ENCODE results near the gene SSBP4.
"Not testable (repeated sequence)": the region's sequence is repeated elsewhere in the genome, so short reads cannot be mapped to it uniquely, and the experiment has no call there.

Gene SSBP4

DNA sequence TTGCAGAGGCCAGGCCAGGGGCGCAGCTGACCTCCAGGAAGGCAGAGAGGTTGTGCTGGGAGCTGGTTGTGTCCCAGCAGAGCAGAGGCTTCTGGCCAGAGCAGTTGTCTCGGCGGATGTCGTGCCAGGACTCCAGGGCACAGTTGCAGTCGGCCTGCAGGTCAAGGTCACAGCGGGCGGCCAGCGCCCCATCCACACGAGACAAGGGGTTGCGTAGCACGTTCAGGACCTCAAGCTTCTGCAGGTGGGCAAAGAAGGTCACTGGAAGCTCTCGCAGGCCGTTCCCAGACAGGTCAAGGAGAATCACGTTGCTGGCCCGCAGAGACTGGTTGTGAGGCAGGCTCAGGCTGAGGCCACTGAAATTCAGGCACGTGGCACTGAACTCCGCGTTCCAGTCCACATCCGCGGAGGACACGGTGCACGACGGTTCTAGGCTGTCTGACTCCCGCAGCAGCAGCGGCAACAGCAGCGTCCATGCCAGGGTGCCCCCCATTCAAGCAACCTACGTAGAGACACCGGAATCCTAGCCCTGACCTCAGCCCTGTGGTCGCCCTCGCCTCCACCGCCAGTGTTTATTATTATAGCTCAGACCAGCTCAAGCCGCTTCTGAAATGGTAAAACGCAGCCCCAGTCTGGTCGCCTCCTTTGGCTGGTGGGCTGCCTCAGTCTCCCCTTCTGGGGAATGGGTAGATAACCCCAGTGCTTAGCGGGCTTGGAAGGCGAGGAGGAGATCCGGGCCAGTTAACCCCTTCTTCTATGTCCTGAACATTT lies 22.5 kb upstream of the SSBP4 start:
- DNase-seq, result no peak

DNA sequence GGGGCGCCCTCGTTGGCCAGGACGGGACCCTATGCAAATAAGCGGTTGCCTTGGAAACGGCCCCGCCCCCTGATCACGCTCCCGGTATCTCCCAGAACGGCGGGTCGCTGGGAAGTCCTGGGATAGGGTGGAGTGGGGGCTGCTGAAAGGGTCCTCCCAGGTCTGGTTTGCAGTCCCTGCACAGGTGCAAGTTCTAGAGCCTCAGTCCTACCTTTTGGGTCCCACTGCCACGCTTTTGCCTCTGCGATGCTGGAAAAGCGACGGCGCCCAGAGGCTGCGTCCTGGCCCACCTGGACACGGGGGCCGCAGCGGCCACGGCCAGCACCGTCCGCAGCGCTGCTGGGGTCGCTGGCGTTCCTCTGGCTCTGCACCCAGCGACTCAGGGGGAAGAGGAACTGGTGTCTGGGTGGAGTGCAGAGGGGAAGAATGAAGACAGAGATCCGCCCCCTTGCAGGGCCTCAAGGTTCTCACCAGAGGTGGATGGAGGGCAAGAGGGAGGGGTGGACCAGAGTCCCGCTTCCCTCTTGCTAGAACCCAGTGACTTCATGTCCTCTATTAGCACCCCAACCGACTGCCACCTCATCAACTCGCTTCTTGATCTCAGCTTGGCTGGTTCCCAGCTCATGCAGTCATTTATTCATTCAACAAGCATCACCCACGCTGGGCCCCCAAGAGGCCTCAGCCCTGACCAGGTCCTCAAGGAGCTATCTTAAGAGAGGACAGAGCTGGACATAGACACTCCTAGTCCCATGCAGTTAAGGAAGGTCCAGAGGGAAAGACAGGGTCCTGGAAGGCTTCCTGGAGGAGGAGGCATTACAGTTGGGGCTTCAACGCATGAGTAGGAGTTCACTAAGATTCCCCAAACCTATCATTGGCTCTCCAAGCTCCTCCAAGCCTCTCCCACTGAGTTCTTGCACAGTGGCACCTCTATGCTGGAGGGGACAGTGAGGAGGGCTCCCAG lies 21.7 kb upstream of the SSBP4 start, which contains the start of gene LRRC25:
TSS of gene LRRC25 (minus strand) at position 381 of the 961 bp plus-strand sequence. CDS start 659 bp downstream, outside the sequence.
- no peak for DNase-seq

DNA sequence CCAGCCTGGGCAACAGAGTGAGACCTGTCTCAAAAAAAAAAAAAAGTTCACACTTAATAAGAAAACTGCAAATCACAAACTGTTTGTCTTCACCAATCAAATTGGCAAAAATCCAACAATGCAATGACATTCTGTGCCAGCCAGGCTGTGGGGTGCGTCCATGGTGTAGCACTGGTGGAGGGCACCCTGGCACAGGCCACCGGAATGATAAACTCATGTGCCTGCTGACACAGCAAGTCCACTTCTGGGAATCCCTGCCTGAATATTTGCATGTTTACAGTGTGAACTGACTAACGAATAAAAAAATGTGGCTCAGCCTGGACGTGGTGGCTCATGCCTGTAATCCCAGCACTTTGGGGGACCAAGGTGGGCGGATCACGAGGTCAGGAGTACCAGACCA lies 20.2 kb upstream of the SSBP4 start:
- DNase-seq, result no peak

DNA sequence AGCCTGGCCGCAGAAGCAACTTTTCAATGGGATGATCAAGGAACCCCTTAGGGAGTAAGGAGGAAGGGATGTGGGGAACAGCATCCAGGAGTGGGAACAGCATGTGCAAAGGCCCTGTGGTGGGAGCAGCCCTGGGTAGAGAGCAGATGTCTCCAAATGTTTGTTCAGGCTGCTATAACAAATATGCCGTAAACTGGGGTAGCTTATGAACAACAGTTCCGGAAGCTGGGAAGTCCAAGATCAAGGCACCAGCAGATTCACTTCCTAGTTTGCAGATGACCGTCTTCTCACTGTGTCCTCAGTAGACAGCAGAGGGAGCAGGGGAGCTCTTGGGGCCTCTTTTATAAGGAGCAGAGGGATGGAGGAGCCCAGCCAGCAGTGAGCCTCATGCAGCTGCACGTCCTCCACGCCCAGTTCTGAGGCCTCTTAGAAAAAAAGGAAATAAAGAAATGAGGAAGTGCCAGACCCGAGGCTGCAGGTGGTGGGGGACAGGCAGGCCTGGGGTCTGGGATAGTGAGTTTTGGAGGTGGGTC lies 17.6 kb upstream of the SSBP4 start:
- no peak for DNase-seq

DNA sequence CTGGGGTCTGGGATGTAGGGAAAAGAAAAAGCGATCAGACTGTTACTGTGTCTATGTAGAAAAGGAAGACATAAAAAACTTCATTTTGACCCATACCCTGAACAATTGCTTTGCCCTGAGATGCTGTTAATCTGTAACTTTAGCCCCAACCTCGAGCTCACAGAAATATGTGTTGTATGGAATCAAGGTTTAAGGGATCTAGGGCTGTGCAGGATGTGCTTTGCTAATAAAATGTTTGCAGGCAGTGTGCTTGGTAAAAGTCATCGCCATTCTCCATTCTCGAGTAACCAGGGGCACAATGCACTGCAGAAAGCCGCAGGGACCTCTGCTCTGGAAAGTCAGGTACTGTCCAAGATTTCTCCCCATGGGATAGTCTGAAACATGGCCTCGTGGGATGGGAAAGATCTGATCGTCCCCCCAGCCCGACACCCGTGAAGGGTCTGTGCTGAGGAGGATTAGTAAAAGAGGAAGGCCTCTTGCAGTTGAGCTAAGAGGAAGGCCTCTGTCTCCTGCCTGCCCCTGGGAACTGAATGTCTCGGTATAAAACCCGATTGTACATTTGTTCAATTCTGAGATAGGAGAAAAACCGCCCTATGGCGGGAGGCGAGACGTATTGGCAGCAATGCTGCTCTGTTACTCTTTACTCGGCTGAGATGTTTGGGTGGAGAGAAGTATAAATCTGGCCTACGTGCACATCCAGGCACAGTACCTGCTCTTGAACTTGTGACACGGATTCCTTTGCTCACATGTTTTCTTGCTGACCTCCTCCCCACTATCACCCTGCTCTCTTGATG lies 16.5 kb upstream of the SSBP4 start:
- DNase-seq, result not testable (repeated sequence)

DNA sequence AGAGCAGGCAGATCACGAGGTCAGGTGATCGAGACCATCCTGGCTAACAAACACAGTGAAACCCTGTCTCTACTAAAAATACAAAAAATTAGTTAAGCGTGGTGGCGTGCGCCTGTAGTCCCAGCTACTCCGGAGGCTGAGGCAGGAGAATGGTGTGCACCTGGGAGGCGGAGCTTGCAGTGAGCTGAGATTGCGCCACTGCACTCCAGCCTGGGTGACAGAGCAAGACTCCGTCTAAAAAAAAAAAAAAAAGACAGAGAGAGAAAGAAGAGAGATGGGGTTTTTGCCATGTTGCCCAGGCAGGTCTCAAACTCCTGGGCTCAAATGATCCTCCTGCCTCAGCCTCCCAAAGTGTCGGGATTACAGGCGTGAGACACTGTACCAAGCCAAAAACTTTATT lies 13.4 kb upstream of the SSBP4 start:
- not testable (repeated sequence) for DNase-seq

DNA sequence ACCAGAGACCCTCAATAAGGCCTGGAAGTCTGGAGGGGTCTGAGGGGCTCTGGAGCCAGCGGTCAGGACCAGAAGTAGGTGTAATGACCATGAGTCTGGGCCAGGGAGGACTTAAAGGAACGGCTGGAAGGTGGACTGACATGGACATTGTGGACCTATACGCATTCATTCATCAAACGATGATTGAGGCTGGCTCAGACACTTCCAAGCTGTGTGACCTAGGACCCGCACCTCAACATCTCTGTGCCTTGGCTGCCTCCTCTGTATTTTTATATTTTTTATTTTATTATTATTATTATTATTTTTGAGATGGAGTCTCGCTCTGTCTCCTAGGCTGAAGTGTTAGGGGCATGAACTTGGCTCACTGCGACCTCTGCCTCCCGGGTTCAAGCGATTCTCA lies 12.4 kb upstream of the SSBP4 start:
- DNase-seq, result no peak

DNA sequence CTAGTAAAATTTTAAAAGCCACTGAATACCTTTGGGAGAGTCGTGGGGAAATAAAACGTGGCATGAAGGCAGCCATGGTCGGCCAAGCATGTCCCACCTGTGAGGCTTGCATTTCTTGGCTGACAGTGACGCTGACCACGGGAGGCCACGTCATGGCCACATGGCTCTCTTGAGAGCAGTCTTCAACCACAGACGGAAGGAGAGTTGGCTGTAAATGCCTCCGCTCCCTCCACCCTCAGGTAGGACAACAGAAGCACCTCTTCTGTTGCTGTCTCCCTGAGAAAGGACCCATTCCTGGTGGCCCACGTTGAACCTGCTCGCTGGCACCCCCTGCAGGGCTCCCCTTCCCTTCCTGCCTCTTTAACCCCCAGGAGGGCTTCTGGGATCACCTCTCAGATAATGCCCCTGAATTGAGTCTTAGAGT lies 11.1 kb upstream of the SSBP4 start:
- no peak for DNase-seq

DNA sequence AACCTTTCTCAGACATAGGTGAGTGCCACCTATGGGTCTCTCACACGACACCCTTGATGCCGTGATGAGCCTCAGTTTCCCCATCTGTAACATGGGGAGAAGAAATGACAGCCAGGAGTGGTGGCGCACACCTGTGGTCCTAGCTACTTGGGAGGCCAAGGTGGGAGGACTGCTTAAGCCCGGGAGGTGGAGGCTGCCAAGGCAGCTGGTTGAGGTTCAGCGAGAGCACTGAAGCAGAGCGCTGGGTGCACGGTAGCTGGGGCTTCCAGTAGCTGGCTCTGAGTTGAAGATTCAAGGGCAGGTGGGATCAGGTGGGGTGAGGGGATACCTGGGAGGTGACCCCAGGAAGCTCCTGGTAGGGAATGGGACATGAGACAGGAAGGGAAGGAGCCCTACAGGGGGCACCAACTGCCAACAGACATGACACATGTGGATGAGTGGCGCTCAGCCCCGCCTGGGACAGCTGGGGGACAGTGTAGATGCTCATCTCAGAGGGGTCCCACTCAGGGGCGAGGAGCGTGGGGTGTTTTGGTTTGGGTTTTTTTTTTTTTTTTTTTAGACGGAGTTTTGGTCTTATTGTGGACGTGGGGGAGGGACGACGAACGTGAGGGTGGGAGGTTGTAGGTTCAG lies 6.5 kb upstream of the SSBP4 start:
- no peak for DNase-seq

DNA sequence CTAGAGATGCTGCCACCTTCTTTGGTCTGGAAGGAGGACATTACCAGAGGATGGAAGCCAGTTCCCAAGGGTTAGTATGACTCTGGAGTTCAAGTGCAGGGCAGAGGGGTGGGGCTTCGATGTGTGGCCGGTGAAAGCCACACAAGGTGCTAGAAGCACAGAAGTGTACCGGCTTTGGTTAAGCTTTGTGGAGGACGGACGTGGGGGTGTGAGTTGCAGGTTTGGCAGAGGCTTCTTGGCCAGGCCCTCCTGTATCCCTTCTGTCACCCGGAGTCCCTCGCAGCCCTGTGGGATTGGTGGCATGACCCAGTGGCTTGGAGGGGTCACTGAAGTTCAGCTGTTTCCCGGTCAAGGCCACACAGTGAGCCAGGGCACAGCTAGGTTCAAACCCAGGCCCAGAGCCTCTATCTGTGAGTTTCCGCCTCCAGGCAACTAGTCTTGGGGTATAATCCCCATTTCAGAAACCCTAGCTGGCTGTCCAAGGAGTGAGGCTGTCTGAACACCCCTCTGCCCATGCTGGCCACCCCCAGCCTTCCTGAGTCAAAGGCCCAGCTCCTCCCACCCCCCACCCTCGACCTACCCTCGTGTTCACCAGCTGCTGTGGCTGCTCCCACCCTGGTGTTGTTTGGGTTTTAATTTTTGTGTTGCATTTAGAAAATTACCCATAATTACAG lies 4.6 kb upstream of the SSBP4 start:
- no peak for DNase-seq

DNA sequence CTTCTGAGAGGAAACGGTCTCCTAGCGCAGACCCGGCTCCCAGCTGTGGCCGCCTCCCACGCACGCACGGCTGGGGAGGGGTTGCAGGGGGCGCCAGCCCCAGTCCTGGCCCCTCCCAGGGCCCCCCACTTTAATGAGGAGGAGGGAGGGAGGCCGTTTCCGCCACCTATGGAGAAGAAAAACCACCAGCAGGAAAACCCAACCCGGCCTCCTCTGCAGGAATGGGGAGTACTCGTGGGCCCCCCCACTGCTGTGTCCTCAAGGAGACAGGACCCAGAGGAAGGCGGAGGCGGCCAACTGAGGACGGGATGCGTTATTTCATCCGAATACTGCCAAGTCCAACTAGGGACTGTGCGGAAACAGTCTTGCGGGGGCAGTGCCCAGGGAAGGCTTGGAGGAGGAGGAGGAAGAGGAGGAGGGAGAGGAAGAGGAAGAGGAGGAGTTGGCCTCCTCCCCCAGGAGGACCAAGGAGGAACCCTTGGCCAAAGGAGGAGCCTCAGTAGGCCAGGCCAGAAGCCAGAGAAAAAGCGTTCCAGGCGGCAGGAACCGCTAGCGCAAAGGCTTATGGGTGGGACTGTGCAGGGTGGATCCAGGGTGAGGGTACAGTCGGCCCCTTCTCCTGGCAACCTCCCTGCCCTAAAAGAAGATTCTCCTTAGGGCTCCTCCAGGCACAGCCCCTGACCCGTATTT lies 3.9 kb upstream of the SSBP4 start:
- no peak for DNase-seq

DNA sequence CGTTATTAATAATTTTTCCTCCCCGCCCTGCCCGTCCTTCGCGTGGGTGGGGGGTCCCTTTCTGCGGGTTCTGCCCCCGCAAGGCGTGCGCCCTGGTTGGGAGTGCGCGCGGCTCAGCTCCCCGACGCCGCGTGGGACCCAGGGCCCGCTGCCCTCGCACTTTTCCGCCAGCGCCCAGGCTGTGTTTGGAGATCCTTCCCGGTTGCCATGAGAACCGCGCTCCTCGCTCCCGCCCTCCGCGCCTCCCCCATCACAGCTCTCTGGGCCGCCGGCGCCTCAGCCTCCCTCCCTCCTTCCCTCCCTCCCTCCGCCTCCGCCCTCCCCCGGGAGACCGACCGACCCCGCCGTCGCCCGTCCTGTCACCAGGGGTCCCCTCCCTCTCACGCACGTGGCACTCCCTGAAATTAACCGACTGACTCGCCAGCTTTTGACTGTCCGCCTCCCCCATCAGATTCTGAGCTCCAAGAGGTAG lies 2.4 kb upstream of the SSBP4 start:
- DNase-seq, result no peak

DNA sequence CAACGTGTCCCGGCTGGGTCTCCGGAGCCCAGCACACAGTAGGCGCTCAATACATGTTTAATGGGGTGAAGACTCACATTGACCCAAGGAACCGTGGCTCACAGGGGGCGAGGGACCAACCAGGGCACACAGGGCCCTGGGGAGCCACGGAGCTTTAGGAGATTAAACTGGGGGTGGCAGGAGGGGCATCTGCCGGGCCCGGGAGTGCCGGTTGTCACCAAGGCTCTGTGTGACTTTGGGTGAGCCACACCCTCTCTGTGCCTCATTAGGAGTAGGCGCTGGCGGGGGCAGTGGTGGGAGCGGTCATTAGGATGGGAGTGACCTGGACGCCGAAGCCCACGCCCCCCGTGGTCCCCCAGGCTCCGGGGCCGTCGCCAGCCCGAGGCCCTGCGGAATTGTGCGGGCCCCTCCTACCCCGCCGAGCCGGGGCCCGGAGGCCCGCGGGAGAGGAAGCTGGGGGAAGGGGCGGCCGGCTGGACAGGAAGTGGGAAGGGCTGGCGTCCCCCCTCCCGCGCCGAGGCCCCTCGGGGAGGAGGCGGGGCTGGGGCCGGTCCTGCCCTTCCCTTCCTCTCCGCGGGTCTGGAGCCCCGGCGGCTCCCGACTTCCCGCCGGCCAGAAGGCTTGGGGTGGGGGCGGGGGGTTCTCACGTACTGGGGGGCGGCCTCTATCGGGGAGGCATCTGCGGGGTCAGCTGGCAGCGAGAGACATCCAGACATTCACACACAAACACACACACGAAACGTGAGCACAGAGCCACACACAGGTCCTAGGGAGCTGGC lies 1.8 kb upstream of the SSBP4 start:
- DNase-seq, result no peak

DNA sequence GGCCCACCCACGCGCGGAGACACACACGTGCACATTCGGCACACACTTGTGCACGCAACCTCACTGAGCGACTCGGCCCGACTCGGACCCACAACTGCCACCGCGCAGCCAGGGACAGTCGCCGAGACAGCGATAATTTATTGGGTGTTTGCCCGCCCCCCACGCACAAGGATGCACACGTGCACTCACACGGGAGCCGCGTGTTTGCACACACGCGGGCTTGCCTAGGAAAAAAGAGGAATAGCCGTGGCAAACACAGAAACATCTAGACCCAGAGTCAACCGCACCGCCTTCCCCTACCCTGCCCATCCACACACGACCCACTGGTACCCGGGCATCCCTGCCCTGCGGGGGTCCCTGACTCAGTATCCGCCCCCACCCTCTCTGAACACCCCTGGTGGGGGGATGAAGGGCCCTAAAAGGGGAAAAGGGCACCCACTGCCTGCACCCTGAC lies 1.1 kb upstream of the SSBP4 start:
- no peak for DNase-seq

DNA sequence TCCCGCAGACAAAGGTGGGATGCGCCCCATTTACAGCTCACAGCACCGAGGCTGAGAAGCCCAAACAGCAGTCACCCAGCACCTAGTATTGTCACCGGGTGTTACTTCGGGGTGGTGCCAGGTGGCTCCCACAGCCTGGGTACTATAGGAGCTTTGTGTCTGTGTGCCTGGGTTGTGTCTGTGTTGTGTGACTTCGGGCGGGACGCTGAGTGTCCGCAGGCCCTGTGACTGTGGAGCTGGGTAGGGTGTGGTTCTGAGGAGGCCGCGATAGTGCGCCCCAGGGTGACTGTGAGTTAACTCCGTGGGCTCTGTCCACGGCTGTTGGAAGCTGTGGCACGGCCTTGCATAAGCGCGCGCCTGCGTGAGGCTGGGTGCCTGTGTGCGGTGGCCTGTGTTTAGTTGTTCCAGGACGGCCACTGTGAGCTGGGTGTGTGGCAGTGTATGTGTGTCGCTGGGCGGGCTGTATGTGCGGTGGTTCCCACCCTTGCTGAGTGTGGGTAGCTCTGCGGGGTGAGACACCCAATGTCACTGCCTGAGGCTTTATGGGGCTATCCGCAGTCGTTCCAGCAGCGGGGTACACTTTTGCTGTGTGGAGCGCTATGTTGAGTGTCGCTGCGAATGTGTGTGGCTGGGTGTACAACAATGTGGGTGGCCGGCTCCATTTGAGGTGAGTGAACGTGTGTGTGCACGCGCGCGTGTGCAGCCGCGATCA lies 559 bp upstream of the SSBP4 start:
- DNase-seq, result no peak

DNA sequence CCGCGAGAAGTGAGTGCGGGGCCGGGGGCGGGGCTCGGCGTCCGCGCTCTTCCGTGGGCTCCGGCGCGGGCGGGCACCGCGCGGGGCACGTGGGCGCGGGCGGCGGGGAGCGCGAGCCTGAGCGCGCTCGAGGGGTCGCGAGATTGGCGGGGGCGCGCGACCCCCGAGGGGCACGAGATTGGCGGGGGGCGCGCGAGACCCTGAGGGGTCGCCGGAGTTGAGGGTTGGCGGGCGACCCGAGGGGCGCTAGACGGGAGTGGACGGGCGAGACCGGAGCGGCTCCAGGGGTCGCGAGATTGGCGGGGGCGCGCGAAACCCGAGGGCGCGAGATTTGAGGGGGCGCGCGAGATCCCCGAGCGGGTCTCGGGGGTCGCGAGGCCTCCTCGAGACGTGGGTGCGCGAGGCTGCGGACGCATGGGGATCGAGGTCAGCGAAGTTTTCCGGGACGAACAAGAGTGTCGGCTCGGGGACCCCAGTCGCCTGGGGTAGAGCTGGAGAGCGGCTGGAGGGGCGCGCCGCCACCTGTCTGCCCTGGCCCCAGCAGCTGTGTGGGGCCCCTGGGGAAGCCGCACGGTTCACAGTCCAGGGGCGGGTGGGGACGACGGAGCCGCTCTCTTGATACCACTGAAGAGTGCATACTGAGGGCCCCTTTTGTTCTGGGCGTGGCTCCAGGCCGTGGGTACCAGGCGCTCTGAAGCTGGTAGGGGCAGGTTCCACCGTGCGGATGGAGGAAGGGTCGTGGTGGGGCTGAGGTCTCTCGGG lies 682 bp downstream of the SSBP4 start:
- no peak for DNase-seq

DNA sequence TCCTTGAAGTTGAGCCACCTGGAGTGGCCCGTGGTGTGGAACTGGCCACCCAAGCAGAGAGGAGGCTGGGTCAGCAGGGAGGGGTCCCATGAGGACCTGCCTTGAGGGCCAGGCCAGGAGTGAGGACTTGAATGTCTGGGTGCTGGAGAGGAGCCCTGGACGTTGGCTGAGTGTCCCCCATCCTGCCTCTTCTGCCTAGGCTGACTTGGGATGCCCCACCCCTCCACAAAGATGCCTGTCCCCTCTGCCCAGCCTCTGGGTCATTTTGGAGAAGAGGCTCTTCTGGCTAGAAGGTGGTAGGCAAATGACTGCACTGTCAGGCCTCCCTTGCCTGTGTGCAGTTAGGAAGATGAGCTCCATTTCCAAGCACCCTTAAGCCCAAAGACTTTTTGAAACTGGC lies 1.7 kb downstream of the SSBP4 start:
- no peak for DNase-seq

DNA sequence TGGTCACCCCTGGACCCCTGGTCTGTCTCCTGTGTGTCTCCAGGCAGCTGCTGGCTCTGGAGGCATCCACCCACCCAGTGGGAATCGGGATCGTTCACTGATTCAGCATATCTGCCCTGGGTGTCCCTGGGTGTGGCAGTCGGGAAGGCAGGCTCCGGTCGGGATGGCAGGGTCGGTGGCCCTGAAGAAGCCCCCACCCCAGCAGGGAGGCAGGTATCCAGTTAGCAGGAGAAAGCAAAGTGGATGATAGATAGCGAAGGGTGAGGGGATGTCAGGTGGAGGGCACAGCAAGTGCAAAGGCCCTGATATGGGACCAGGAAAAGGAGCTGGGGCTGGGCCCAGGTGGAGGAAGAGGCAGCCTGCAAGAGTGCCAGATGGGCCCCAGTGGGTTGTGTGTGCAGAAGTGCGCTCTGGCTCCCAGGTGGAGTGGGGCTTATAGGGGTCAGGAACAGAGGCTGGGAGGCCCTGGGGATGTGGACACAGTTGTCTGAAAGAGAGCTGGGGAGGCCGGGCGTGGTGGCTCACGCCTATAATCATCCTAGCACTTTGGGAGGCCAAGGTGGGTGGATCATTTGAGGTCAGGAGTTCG lies 2.3 kb downstream of the SSBP4 start:
- DNase-seq, result no peak

Data from activated CD4-positive, alpha-beta T cell treated with anti-CD3 and anti-CD28 coated beads for 1 hour (primary cell).